Measurements from ENCODE around the gene C19orf12. TPM values are rescaled to one million over a fixed set of nuclear protein-coding genes. Genes with fewer than 3 reads are reported as not detected.

C19orf12 gene
- total and polyA plus RNA-seq, 2 of the 13 experiments (the other 11 are each of a cell fraction or from before 2014, with no cell fraction given), result 17.7 to 34.4 TPM

- TF ChIP-seq ZNF83 (CRISPR knock-in tag; IDR thresholded peaks at IDR 0.05; ENCODE audit: borderline replicate concordance) (no peak), ZNF850 (CRISPR knock-in tag; conservative IDR thresholded peaks at IDR 0.05) (no peak), HOXA9 (CRISPR knock-in tag; IDR thresholded peaks at IDR 0.05; ENCODE audit: borderline replicate concordance) (no peak), PPARG (CRISPR knock-in tag; conservative IDR thresholded peaks at IDR 0.05) (no peak), ZBTB7B (CRISPR knock-in tag; IDR thresholded peaks at IDR 0.05) (no peak; the same call in 1 of the 2 replicates), KDM5B (CRISPR knock-in tag; IDR thresholded peaks at IDR 0.05; ENCODE audit: borderline replicate concordance) (peak; percentile 51; the same call in 1 of the 2 replicates), ETS1 (CRISPR knock-in tag; IDR thresholded peaks at IDR 0.05) (peak; percentile 37; the same call in 1 of the 2 replicates), MZF1 (CRISPR knock-in tag; IDR thresholded peaks at IDR 0.05; ENCODE audit: borderline replicate concordance) (no peak), ZNF432 (CRISPR knock-in tag; IDR thresholded peaks at IDR 0.05; ENCODE audit: borderline replicate concordance) (no peak), ZNF281 (CRISPR knock-in tag; IDR thresholded peaks at IDR 0.05; ENCODE audit: borderline replicate concordance) (no peak), AHR (CRISPR knock-in tag; IDR thresholded peaks at IDR 0.05) (no peak), ZMYM3 (CRISPR knock-in tag; IDR thresholded peaks at IDR 0.05) (no peak), MLX (CRISPR knock-in tag; IDR thresholded peaks at IDR 0.05) (no peak), ELK4 (CRISPR knock-in tag; IDR thresholded peaks at IDR 0.05; ENCODE audit: borderline replicate concordance) (no peak), ZBTB49 (CRISPR knock-in tag; IDR thresholded peaks at IDR 0.05; ENCODE audit: borderline replicate concordance) (no peak), HINFP (CRISPR knock-in tag; IDR thresholded peaks at IDR 0.05; ENCODE audit: low read depth) (no peak), SIX1 (CRISPR knock-in tag; IDR thresholded peaks at IDR 0.05; ENCODE audit: borderline replicate concordance) (no peak), YEATS4 (CRISPR knock-in tag; IDR thresholded peaks at IDR 0.05; ENCODE audit: borderline replicate concordance) (peak; percentile 94; the same call in 1 of the 2 replicates)
Observed at GRCh38 chr19:29714953-29715700, at the start of gene C19orf12 (continued).
